ENCODE results near the gene MAP3K4.
"Not testable (repeated sequence)": the region's sequence is repeated elsewhere in the genome, so short reads cannot be mapped to it uniquely, and the experiment has no call there.

The MAP3K4 gene

GRCh38 chr6:160971171-160971570 is 20.4 kb upstream of the MAP3K4 start:
- no peak for TF ChIP-seq CTCF (IDR thresholded peaks at IDR 0.05; ENCODE audit: insufficient read depth, low read depth, low read length, missing control alignments)
- H3K4me3 ChIP-seq (ENCODE audit: low read depth, low read length) = no peak overlapping the region
- no peak for DNase-seq (ENCODE audit: low read depth)

- DNase-seq (ENCODE audit: low read depth) = peak; percentile 34
- TF ChIP-seq CTCF (IDR thresholded peaks at IDR 0.05; ENCODE audit: insufficient read depth, low read depth, low read length, missing control alignments) = no peak
- H3K4me3 ChIP-seq (ENCODE audit: low read depth, low read length) = no peak overlapping the region
These were observed 19.5 kb upstream of the MAP3K4 start for GRCh38 chr6:160972111-160972510.

- not testable (repeated sequence) for H3K4me3 ChIP-seq (ENCODE audit: low read depth, low read length); DNase-seq (ENCODE audit: low read depth)
These were observed 19.0 kb upstream of the MAP3K4 start for GRCh38 chr6:160972594-160972993.

GRCh38 chr6:160973311-160974250 is 18.0 kb upstream of the MAP3K4 start:
- H3K4me3 ChIP-seq (ENCODE audit: low read depth, low read length) = no peak overlapping the region
- DNase-seq (ENCODE audit: low read depth) = no peak
- no peak for TF ChIP-seq CTCF (IDR thresholded peaks at IDR 0.05; ENCODE audit: insufficient read depth, low read depth, low read length, missing control alignments)

- H3K4me3 ChIP-seq (ENCODE audit: low read depth, low read length) = no peak overlapping the region
- DNase-seq (ENCODE audit: low read depth) = no peak
- TF ChIP-seq CTCF (IDR thresholded peaks at IDR 0.05; ENCODE audit: insufficient read depth, low read depth, low read length, missing control alignments) = no peak
These were observed 17.2 kb upstream of the MAP3K4 start for GRCh38 chr6:160974304-160974771.

- no peak for TF ChIP-seq CTCF (IDR thresholded peaks at IDR 0.05; ENCODE audit: insufficient read depth, low read depth, low read length, missing control alignments)
- no peak for DNase-seq (ENCODE audit: low read depth)
These were observed 16.4 kb upstream of the MAP3K4 start for GRCh38 chr6:160975162-160975561.

GRCh38 chr6:160975961-160976360 is 15.6 kb upstream of the MAP3K4 start:
- not testable (repeated sequence) for DNase-seq (ENCODE audit: low read depth); H3K4me3 ChIP-seq (ENCODE audit: low read depth, low read length)

More at GRCh38 chr6:160975162-160975561, 16.4 kb upstream of the MAP3K4 start:
- no peak overlapping the region for H3K4me3 ChIP-seq (ENCODE audit: low read depth, low read length)

Data from GM12865 (cell line).